ENCODE results near the gene KANK3.

- TF ChIP-seq POLR2A (IDR thresholded peaks at IDR 0.05) (no peak), CTCF (IDR thresholded peaks at IDR 0.05) (no peak), POLR2AphosphoS5 (IDR thresholded peaks at IDR 0.05) (no peak), EP300 (IDR thresholded peaks at IDR 0.05) (no peak)
These were observed 36.6 kb downstream of the KANK3 start for GRCh38 chr19:8306235-8307054.
